Thyroid gland (tissue), 4 donors: ENCODE measurements around the gene TST.
"Not testable (repeated sequence)": the region's sequence is repeated elsewhere in the genome, so short reads cannot be mapped to it uniquely, and the experiment has no call there.

Experiments used
- POLR2A ChIP-seq, 2 donors: fragments of 450-650 bp; IDR thresholded peaks; one replicate each; pipeline ENCODE4 v1.6.1; 2017; ENCODE audit warnings: antibody characterized with exemption in 2 of 2, mild to moderate bottlenecking in 2 of 2, moderate library complexity in 1 of 2
- TF ChIP-seq, protein P1 (sequence below), 6 experiments: fragments of 200-600 bp in 3 of 6; fragments of 450-650 bp in 3 of 6; sonication (generic) in 3 of 6; IDR thresholded peaks; one replicate each; pipeline ENCODE4 v1.5.1; 2016 to 2019; ENCODE audit warnings: antibody characterized with exemption in 6 of 6, mild to moderate bottlenecking in 2 of 6, inconsistent platforms in 1 of 6, moderate library complexity in 1 of 6

DNA sequence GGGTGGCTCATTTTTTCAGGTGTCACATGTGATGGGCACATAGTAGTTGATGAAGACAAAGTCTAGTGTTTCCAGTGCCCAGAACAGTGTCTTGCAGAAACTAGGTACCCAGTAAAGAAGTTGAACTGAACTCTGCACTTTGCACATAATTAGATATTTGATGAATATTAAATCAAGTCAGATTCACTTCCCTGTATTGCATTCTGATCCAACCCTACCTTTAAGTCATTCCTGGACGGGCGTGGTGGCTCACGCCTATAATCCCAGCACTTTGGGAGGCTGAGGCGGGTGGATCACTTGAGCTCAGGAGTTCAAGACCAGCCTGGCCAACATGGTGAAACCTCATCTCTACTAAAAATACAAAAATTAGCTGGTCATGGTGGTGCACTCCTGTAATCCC is 30.2 kb downstream of the TST start:
- TF ChIP-seq, protein P1, sequence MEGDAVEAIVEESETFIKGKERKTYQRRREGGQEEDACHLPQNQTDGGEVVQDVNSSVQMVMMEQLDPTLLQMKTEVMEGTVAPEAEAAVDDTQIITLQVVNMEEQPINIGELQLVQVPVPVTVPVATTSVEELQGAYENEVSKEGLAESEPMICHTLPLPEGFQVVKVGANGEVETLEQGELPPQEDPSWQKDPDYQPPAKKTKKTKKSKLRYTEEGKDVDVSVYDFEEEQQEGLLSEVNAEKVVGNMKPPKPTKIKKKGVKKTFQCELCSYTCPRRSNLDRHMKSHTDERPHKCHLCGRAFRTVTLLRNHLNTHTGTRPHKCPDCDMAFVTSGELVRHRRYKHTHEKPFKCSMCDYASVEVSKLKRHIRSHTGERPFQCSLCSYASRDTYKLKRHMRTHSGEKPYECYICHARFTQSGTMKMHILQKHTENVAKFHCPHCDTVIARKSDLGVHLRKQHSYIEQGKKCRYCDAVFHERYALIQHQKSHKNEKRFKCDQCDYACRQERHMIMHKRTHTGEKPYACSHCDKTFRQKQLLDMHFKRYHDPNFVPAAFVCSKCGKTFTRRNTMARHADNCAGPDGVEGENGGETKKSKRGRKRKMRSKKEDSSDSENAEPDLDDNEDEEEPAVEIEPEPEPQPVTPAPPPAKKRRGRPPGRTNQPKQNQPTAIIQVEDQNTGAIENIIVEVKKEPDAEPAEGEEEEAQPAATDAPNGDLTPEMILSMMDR (IDR thresholded peaks at IDR 0.05): not testable (repeated sequence)
- not testable (repeated sequence) for TF ChIP-seq POLR2A (IDR thresholded peaks at IDR 0.05)
